ENCODE data around the gene XYLT1.

The XYLT1 gene

GRCh38 chr16:17291289-17291688, 179.5 kb downstream of the XYLT1 start:
- in situ Hi-C loops (cut with HindIII; ENCODE audit: low pct_ligation_motif_present, low pct_unique_long_range_greater_than_20kb, low sequenced_read_pairs), result no loop called here
- DNase-seq, result no peak

GRCh38 chr16:17289674-17290635, 180.8 kb downstream of the XYLT1 start:
- in situ Hi-C loops (cut with HindIII; ENCODE audit: low pct_ligation_motif_present, low pct_unique_long_range_greater_than_20kb, low sequenced_read_pairs), result no loop called here
- DNase-seq, result no peak

GRCh38 chr16:17289050-17289449, 181.7 kb downstream of the XYLT1 start:
- in situ Hi-C loops (cut with HindIII; ENCODE audit: low pct_ligation_motif_present, low pct_unique_long_range_greater_than_20kb, low sequenced_read_pairs), result no loop called here
- DNase-seq, result no peak

GRCh38 chr16:17287166-17287800, 183.5 kb downstream of the XYLT1 start:
- DNase-seq, result no peak

GRCh38 chr16:17286443-17286842, 184.3 kb downstream of the XYLT1 start:
- in situ Hi-C loops (cut with HindIII; ENCODE audit: low pct_ligation_motif_present, low pct_unique_long_range_greater_than_20kb, low sequenced_read_pairs), result no loop called here
- no peak for DNase-seq

More at GRCh38 chr16:17287166-17287800, 183.5 kb downstream of the XYLT1 start:
- in situ Hi-C loops (cut with HindIII; ENCODE audit: low pct_ligation_motif_present, low pct_unique_long_range_greater_than_20kb, low sequenced_read_pairs), result no loop called here

GRCh38 chr16:17283016-17283415, 187.7 kb downstream of the XYLT1 start:
- DNase-seq, result no peak
- in situ Hi-C loops (cut with HindIII; ENCODE audit: low pct_ligation_motif_present, low pct_unique_long_range_greater_than_20kb, low sequenced_read_pairs), result no loop called here

- no peak for DNase-seq
- in situ Hi-C loops (cut with HindIII; ENCODE audit: low pct_ligation_motif_present, low pct_unique_long_range_greater_than_20kb, low sequenced_read_pairs), result no loop called here
Observed at GRCh38 chr16:17282247-17282646, 188.5 kb downstream of the XYLT1 start.

GRCh38 chr16:17281052-17281451, 189.7 kb downstream of the XYLT1 start:
- DNase-seq, result no peak
- in situ Hi-C loops (cut with HindIII; ENCODE audit: low pct_ligation_motif_present, low pct_unique_long_range_greater_than_20kb, low sequenced_read_pairs), result no loop called here

GRCh38 chr16:17278988-17279387, 191.8 kb downstream of the XYLT1 start:
- in situ Hi-C loops (cut with HindIII; ENCODE audit: low pct_ligation_motif_present, low pct_unique_long_range_greater_than_20kb, low sequenced_read_pairs), result no loop called here

GRCh38 chr16:17277981-17278381, 192.8 kb downstream of the XYLT1 start:
- in situ Hi-C loops (cut with HindIII; ENCODE audit: low pct_ligation_motif_present, low pct_unique_long_range_greater_than_20kb, low sequenced_read_pairs), result no loop called here
- DNase-seq, result no peak

More at GRCh38 chr16:17278988-17279387, 191.8 kb downstream of the XYLT1 start:
- DNase-seq, result no peak

- in situ Hi-C loops (cut with HindIII; ENCODE audit: low pct_ligation_motif_present, low pct_unique_long_range_greater_than_20kb, low sequenced_read_pairs), result no loop called here
Observed at GRCh38 chr16:17276610-17277009, 194.2 kb downstream of the XYLT1 start.

GRCh38 chr16:17276010-17276530, 194.7 kb downstream of the XYLT1 start:
- in situ Hi-C loops (cut with HindIII; ENCODE audit: low pct_ligation_motif_present, low pct_unique_long_range_greater_than_20kb, low sequenced_read_pairs), result no loop called here
- no peak for DNase-seq

More at GRCh38 chr16:17276610-17277009, 194.2 kb downstream of the XYLT1 start:
- DNase-seq, result no peak

- no peak for DNase-seq
- in situ Hi-C loops (cut with HindIII; ENCODE audit: low pct_ligation_motif_present, low pct_unique_long_range_greater_than_20kb, low sequenced_read_pairs), result no loop called here
Observed at GRCh38 chr16:17275076-17276009, 195.4 kb downstream of the XYLT1 start.

GRCh38 chr16:17273142-17273561, 197.6 kb downstream of the XYLT1 start:
- in situ Hi-C loops (cut with HindIII; ENCODE audit: low pct_ligation_motif_present, low pct_unique_long_range_greater_than_20kb, low sequenced_read_pairs), result no loop called here
- peak; percentile 56 for DNase-seq

- DNase-seq, result no peak
- in situ Hi-C loops (cut with HindIII; ENCODE audit: low pct_ligation_motif_present, low pct_unique_long_range_greater_than_20kb, low sequenced_read_pairs), result no loop called here
Observed at GRCh38 chr16:17272716-17273115, 198.0 kb downstream of the XYLT1 start.

GRCh38 chr16:17271687-17272086, 199.1 kb downstream of the XYLT1 start:
- no peak for DNase-seq
- in situ Hi-C loops (cut with HindIII; ENCODE audit: low pct_ligation_motif_present, low pct_unique_long_range_greater_than_20kb, low sequenced_read_pairs), result no loop called here

GRCh38 chr16:17270683-17271109, 200.1 kb downstream of the XYLT1 start:
- in situ Hi-C loops (cut with HindIII; ENCODE audit: low pct_ligation_motif_present, low pct_unique_long_range_greater_than_20kb, low sequenced_read_pairs), result no loop called here
- no peak for DNase-seq

GRCh38 chr16:17270111-17270510, 200.6 kb downstream of the XYLT1 start:
- no peak for DNase-seq
- in situ Hi-C loops (cut with HindIII; ENCODE audit: low pct_ligation_motif_present, low pct_unique_long_range_greater_than_20kb, low sequenced_read_pairs), result no loop called here
